ENCODE measurements around the gene ADGRG7. TPM values are rescaled to one million over a fixed set of nuclear protein-coding genes. Genes with fewer than 3 reads are reported as not detected.

The ADGRG7 gene
- total and polyA plus RNA-seq, 9 of the 15 experiments (the other 6 are each of a cell fraction or from before 2014, with no cell fraction given) = 0.03 TPM; not detected in 7

DNA sequence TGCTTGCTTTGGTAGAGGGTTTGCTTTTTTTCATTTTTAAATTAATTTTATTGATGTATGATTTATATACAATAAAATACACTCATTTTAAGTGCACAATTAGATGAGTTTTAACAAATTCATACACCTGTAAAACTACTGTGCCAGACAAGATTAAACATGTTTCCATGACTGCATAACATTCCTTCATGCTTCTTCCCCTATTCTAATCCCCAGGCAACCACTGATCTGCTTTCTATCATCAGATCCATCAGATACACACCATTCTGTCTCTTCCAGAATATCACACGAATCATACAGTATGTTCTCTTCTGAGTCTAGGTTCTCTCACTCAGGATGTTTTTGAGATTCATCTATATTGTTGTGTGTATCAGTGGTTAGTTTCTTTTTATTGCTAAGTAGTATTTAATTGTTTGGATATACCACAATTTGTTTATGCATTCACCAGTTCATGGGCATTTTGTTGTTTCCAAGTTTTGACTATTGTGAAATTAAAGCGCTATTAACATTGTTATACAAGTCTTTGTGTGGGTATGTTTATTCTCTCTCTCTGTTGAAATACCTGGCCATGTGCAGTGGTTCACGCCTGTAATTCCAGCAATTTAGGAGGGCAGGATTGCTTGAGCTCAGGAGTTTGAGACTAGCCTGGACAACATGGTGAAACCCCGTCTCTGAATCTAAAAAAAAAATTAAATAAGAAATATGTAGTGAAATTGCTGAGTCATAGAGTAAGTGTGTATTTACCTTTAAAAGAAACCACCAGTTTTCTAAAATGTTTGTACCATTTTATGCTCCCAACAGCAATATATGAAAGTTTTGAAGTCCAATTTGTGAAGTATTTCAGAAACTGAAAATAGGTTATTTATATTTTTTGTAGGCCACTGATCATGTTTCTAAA is 92.9 kb downstream of the ADGRG7 start:
- H3K4me2 ChIP-seq (ENCODE audit: insufficient read depth, low read length) = no peak overlapping the region
- BruUV-seq (replicated peaks) = no TSS peak
- H3K27me3 ChIP-seq (ENCODE audit: control insufficient read depth in 2 of 2, insufficient read depth in 2 of 2, low read length in 2 of 2) = no peaks in the 10 kb centered on the region
- H3K9me1 ChIP-seq (ENCODE audit: control insufficient read depth, insufficient read depth, low read length) = no peaks in the 10 kb centered on the region
- H3K9me3 ChIP-seq (replicated peaks; ENCODE audit: control insufficient read depth, insufficient read depth, low read depth, low read length) = peaks cover 2% of the 10 kb centered on the region; the same call in 1 of the 2 replicates
- no peak overlapping the region for H3K9ac ChIP-seq (ENCODE audit: insufficient read depth in 1 of 2, low read depth in 2 of 2, low read length in 2 of 2)
- no peaks in the 10 kb centered on the region for H3K79me2 ChIP-seq (ENCODE audit: control insufficient read depth, insufficient read depth, low read length)
- peak overlapping the region; percentile 84 for H2AFZ ChIP-seq (ENCODE audit: low read depth, low read length)
- 35% methylated on average over 4 of the region's 4 CpGs for WGBS (ENCODE audit: insufficient coverage, low coverage, missing lambda C conversion rate)
- DNase-seq (ENCODE audit: extremely low read depth in 1 of 4, low spot score in 3 of 4) = no peak
- no peak for ATAC-seq
- FAIRE-seq = no peak
- H3K36me3 ChIP-seq (ENCODE audit: control insufficient read depth, insufficient read depth, low read length) = no peaks in the 10 kb centered on the region
- intact Hi-C loops (cut with micrococcal nuclease) (loop anchor here (10.0 kb wide), 1 partner anchor 298 kb away; the partner anchor contains the start of genes LNP1 and TOMM70), in situ Hi-C loops (cut with MboI) (no loop called here)
- no peak overlapping the region for H3K4me3 ChIP-seq
- ChIA-PET CTCF (ENCODE audit: low intra/inter-chr PET ratio) (no interaction called here), POLR2A (no interaction called here)
- no peaks in the 10 kb centered on the region for H4K20me1 ChIP-seq (replicated peaks; ENCODE audit: control insufficient read depth, insufficient read depth, low read length)
- peak overlapping the region; percentile 66; the same call in 2 of the 3 replicates for H3K27ac ChIP-seq (ENCODE audit: extremely low read depth, low read depth, low read length)
- peaks cover 0 to 13% of the 10 kb centered on the region in 2 experiments; a peak in 2 of 5 replicates for H3K4me1 ChIP-seq (replicated peaks in 1 of 2; ENCODE audit: control insufficient read depth in 2 of 2, insufficient read depth in 2 of 2, low read length in 2 of 2)
- TF ChIP-seq EP300 (IDR thresholded peaks at IDR 0.05; ENCODE audit: low read length) (no peak), RBM17 (IDR thresholded peaks at IDR 0.05; ENCODE audit: borderline replicate concordance, low read depth, low read length) (no peak), L3MBTL2 (IDR thresholded peaks at IDR 0.05) (peak; percentile 23; the same call in 1 of the 2 replicates), SIN3A (IDR thresholded peaks at IDR 0.05; ENCODE audit: borderline replicate concordance in 2 of 2, control insufficient read depth in 1 of 2, low read depth in 2 of 2, low read length in 2 of 2) (no peak), MAFK (IDR thresholded peaks at IDR 0.05; ENCODE audit: low read length) (peak; percentile 73; the same call in 1 of the 2 replicates), NFE2L1 (tag; IDR thresholded peaks at IDR 0.05; ENCODE audit: borderline replicate concordance, low read depth) (peak; percentile 85), MAFF (IDR thresholded peaks at IDR 0.05; ENCODE audit: low read length) (peak; percentile 83), SMARCC2 (IDR thresholded peaks at IDR 0.05; ENCODE audit: low read depth) (peak; percentile 53; the same call in 1 of the 2 replicates), DPF2 (IDR thresholded peaks at IDR 0.05) (0 out of 2 replicates have a peak, but pooled peaks have one; percentile 22), HMG20B (CRISPR knock-in tag; IDR thresholded peaks at IDR 0.05) (no peak), ZFX (CRISPR knock-in tag; IDR thresholded peaks at IDR 0.05) (no peak), BACH1 (tag; IDR thresholded peaks at IDR 0.05) (peak; percentile 81), SMARCA4 (IDR thresholded peaks at IDR 0.05) (peak; percentile 55), ADNP (tag; IDR thresholded peaks at IDR 0.05) (no peak), ZNF316 (IDR thresholded peaks at IDR 0.05) (peak; percentile 96), RCOR1 (IDR thresholded peaks at IDR 0.05; ENCODE audit: borderline replicate concordance in 1 of 2, low read depth in 2 of 2, low read length in 2 of 2) (no peak), NELFE (IDR thresholded peaks at IDR 0.05; ENCODE audit: insufficient read depth, insufficient read length) (no peak), C11orf30 (IDR thresholded peaks at IDR 0.05; ENCODE audit: low read depth) (peak; percentile 88), GABPB2 (CRISPR knock-in tag; conservative IDR thresholded peaks at IDR 0.05) (no peak)
- TF ChIP-seq, protein P1, sequence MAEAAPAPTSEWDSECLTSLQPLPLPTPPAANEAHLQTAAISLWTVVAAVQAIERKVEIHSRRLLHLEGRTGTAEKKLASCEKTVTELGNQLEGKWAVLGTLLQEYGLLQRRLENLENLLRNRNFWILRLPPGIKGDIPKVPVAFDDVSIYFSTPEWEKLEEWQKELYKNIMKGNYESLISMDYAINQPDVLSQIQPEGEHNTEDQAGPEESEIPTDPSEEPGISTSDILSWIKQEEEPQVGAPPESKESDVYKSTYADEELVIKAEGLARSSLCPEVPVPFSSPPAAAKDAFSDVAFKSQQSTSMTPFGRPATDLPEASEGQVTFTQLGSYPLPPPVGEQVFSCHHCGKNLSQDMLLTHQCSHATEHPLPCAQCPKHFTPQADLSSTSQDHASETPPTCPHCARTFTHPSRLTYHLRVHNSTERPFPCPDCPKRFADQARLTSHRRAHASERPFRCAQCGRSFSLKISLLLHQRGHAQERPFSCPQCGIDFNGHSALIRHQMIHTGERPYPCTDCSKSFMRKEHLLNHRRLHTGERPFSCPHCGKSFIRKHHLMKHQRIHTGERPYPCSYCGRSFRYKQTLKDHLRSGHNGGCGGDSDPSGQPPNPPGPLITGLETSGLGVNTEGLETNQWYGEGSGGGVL (CRISPR knock-in tag; IDR thresholded peaks at IDR 0.05) = no peak
